ENCODE measurements around the gene CCND2.

Gene CCND2

GRCh38 chr12:4257442-4257841, 16.1 kb upstream of the CCND2 start:
- DNase-seq: no peak

GRCh38 chr12:4259099-4259498, 14.5 kb upstream of the CCND2 start:
- DNase-seq: no peak

DNA sequence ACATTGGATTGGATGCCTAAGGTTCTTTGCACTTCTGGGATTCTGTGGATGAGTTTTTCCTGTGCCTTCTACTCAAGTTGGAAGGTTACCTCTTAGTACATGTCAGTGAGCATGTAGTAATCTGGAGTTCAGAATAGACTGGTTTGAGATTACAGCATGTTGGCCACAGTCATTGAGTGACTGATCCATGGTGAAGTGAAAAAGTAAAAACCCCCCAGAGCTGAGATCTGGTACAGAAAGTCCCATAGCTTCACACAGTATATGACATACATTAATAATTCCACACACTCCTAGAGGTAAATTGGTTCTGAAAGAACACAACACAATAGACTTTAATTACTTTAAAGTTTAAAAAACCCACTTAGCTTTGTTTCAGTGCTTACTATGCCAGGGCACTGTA, 11.9 kb upstream of the CCND2 start:
- DNase-seq: no peak

DNA sequence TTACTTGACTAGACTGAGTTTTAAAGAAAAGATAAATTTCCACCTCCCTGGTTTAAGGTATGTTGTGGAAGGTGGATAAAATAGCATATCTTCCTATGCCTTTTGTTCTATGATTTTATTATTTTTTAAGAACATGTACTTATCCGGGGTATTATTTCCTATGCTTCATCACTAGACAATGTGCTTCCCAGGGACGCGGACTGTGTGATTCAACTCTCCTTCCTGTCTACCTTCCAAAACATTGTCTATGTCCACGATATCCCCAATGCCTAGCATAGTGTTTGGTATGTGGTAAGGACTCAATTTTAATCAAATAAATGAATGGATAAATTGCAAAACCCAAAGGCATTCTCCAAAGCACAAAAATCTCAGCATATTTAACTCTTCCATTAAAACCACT, 8.3 kb upstream of the CCND2 start:
- DNase-seq: no peak

GRCh38 chr12:4266990-4267389, 6.6 kb upstream of the CCND2 start:
- DNase-seq: no peak

DNA sequence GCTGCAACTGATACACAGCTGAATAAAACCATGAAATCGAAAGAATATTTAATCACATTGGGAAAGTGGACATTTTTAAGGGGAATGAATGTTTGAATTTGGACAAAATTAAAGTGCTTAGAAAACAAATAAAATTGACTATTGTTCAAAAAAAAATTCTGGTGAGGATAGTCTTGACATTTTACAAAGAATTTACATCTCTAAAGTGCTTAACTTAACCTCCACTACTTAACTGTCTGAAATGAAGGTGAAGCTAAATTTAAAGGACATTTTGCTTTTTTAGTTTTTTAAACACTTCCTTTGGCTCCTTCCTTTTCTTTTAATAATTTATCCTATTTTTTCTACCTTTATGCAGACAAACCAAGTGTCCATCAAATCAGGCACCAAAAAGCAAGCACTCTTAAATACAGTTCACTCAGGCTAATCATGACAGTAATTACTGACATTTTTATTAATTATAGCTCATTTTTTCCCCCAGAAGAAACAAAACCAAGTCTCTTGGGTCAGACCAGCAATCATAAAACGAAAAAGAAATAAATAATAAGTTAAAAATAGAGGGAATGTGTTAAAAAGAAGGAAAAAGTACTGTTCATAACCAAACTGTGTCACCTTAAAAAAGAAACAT, 5.7 kb upstream of the CCND2 start:
- DNase-seq: no peak

GRCh38 chr12:4268329-4269181, 5.0 kb upstream of the CCND2 start:
- DNase-seq: peak; percentile 57

DNA sequence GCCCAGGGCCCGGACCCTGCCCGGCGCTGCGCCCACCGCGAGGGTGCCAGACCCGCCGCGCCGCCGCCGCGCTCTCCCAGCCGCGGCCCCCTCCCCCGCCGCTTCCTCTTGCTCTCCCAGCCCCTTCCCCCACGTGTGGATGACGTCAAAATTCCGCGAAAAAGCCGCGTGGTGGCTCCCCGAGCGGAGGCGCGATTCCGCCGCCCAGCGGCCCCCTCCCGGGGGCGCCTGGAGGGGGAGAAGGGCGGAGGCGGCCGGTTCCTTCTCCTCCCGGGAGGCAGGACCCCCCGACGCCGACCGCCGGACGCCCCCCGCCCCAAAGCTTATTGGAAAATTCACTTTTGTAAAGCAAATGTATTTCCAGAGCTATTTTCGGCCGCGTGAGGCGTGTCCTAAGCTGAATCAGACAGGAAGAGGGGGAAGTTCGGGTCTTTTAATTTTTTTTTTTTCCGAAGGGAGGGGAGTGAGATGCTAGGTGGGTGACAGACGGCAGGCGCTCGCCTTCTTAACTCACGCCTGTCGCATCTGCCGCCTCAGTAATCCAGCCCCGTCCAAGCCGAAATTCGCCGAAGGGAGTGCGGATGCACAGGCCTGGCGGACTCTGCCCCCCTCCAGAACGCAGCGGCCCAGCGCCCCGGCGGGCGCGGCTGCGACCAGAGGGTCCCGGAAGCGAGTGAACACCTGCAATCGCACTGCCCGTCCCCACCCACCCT, 4.1 kb upstream of the CCND2 start:
- peak; percentile 93 for DNase-seq

DNA sequence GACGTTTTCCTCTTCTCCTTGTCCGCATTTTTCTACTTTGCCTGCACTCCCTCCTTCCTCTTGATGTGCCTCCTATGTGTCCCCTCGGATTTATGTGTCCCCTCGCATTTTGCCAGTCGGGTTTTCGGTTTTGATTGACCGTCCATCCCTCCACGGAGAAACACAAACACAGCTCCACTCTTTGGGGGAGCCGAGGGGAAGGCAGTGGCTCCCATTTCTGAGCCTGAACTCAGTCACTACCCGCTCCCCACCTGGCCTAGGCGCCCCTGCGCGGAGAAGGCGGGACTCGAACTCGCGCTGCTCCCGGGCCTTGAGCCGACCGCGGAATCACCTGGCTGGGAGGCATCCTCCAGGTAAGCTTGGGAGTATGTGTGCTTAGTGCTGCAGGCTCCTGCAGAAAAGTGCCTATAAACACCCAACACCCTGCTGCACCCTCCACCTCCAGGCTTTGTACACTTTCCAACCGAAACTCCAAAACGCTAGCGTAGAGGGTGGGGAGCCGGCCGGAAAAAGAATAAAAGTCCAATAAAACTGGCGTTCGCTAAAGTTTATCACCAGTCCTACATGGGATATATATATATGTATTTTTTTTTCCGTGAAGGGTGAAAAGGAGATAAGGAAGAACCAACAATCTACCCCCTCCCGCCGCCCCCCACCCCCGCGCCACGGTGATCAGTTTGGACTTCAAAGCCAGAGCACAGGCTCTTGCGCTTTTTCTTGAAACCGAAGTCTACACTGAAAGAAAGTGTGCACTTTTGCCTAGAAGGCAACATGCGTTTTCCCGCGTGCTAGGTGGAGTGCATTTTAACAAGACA, 3.3 kb upstream of the CCND2 start:
- DNase-seq: peak; percentile 61

- DNase-seq: peak; percentile 58
These were observed 2.5 kb upstream of the CCND2 start for GRCh38 chr12:4270831-4271716.

DNA sequence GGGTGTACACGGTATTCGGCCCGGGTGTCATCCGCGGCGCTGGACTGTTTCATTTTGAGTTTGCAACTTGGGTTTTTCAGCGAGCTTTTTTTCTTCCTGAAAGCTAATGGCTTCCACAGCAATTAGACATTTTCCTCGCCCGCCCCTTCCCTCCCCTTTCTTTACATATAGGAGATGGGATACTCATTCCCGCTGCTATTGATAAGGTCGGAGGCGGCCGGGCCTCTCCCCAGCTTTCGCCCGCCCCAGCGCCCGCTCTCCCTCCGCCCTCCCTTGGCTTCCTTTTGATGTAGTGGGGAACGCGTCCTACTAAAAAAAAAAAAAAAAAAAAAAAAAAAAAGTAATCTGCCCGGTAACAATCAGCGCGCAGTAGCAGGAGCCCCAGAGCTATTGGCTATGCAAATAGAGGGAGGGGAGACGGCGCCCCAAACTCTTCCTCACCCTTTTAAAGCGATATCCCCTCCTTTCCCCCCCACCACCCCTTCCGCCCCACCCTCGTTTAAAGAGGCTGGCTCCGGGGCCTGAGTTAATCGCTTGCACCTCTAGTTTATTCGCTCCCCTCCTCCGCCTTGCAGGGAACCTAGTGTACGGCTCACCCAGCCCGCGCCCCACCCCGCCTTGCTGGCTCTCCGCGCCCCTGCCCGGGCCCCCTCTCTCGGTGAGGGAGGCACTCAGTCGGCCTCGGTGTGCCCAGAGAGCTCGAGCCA, 1.7 kb upstream of the CCND2 start:
- DNase-seq: peak; percentile 86

DNA sequence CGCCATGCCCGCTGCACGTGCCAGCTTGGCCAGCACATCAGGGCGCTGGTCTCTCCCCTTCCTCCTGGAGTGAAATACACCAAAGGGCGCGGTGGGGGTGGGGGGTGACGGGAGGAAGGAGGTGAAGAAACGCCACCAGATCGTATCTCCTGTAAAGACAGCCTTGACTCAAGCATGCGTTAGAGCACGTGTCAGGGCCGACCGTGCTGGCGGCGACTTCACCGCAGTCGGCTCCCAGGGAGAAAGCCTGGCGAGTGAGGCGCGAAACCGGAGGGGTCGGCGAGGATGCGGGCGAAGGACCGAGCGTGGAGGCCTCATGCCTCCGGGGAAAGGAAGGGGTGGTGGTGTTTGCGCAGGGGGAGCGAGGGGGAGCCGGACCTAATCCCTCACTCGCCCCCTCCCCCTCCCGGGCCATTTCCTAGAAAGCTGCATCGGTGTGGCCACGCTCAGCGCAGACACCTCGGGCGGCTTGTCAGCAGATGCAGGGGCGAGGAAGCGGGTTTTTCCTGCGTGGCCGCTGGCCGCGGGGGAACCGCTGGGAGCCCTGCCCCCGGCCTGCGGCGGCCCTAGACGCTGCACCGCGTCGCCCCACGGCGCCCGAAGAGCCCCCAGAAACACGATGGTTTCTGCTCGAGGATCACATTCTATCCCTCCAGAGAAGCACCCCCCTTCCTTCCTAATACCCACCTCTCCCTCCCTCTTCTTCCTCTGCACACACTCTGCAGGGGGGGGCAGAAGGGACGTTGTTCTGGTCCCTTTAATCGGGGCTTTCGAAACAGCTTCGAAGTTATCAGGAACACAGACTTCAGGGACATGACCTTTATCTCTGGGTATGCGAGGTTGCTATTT, 914 bp upstream of the CCND2 start:
- DNase-seq: peak; percentile 79

DNA sequence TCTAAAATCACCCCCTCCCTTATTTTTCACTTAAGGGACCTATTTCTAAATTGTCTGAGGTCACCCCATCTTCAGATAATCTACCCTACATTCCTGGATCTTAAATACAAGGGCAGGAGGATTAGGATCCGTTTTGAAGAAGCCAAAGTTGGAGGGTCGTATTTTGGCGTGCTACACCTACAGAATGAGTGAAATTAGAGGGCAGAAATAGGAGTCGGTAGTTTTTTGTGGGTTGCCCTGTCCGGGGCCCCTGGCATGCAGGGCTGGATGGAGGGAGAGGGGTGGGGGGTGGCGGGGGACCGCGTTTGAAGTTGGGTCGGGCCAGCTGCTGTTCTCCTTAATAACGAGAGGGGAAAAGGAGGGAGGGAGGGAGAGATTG, 300 bp upstream of the CCND2 start:
- DNase-seq: no peak

- DNase-seq: peak; percentile 47
These were observed 944 bp downstream of the CCND2 start for GRCh38 chr12:4274396-4275015.

GRCh38 chr12:4275016-4275869, 1.7 kb downstream of the CCND2 start:
- DNase-seq: no peak

GRCh38 chr12:4275870-4276301, 2.3 kb downstream of the CCND2 start:
- no peak for DNase-seq

GRCh38 chr12:4276524-4277204, 3.1 kb downstream of the CCND2 start:
- DNase-seq: peak; percentile 79

GRCh38 chr12:4277205-4277543, 3.6 kb downstream of the CCND2 start:
- DNase-seq: no peak
